NCI-H774 (cell line): ENCODE data around the gene NTMT1.
A peak's percentile ranks its signal among the peaks of the same experiment; 100 is the strongest.

Experiments
- DNase-seq: peaks from one replicate; lab custom pipeline; 2025; lab: John Stamatoyannopoulos, UW

The NTMT1 gene

GRCh38 chr9:129597355-129598088, 28.4 kb upstream of the NTMT1 start:
- DNase-seq, result no peak

- DNase-seq, result no peak
Observed at GRCh38 chr9:129598089-129598596, 27.8 kb upstream of the NTMT1 start.

DNA sequence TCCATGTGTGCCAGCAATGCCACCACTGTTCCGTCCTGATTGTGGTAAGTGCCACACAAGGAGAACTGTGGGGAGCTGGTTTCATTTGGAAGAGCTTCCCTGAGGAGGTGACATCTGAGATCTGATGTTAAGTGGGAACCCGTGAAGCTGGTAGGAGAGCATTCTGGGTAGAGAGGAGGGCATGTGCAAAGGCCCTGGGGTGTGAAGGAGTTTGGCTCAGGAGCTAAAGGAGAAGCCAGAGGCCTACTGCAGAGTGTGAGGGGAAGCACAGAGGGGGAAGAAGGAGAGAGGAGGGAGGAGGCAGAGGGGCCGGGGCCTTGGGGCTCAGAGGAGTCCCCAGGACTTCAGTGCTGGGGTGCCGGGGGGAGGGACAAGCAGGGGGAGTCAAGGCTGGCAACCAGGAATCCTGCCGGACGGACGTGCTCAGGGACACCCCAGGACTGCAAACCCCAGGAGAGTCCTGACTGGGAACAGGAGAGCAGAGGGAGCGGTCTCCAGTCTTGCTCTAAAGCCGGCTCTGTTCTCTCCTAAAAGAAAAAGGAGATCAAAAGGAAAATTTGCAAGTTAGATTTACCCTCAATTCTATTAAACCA, 24.8 kb upstream of the NTMT1 start:
- DNase-seq, result no peak

DNA sequence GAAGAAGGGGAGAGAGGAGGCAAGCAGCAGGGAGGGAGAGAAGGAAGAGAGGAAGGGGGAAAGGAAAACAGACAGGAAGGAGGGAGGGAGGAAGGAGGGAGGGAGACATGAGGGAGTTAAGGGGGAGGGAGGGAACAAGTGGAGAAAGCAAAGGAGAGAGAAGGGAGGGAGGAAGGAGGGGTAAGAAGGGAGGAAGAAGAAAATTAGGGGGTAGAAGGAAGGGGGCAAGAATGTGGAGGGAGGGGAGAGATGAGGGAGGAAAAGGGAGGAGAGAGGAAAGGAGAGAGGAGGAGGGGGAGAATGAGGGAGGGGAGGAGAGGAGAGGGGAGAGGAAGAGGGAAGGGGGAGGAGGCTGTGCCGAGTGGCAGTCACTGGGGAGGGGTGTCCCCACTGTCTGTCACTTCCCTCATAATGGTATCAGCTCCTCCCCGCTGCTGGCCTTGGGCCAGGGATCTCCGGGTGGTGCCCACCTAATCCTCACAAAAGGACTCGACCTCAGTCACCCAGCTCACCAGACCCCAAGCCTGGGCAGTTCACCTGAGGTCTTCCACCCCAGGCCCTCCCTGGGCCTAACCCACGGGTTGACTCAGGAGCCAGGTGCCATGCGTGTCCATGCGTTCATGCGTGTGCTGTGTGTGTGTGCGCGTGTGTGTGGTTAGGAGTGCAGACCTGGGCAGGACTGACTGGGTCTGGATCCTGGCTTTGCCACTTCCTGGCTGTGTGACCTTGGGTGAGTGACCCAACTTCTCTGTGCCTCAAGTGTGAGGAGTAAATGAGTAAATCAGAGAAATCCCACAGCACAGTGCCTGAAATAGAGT, 23.2 kb upstream of the NTMT1 start:
- DNase-seq, result no peak

DNA sequence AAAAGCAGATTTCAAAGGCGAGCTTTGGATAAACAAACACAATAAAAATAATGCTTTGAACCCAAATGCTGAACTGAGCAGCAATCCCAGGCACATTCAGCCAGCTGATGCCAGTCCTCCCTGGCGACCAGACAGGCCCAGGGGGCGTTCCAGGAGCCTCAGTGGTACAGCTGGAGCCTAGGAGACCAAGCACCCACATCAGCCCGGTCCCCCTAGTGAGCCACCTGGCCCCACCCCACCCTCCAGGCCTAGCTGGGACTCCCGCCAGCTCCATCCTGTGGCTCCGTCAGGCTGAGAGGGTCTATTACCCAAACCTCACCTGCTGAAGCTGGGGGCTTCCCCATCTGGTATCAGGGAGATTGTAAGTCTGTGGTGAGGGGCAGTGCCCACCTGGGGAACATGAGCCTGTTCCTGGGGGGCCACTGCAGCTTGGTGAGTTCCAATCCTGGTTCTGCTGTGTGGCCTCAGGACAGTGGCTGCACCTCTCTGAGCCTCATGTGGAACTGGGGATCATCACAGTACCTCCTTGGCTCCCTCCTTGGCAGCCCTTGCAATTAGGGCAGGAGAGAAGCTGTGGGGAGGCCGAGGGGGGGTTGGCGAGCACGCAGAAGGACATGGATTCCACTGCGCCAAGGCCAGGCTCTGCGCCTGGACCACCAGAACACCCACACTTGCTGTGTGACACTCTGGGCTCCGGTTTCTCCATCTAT, 21.8 kb upstream of the NTMT1 start:
- DNase-seq, result no peak

- DNase-seq, result no peak
Observed at GRCh38 chr9:129604766-129605163, 21.2 kb upstream of the NTMT1 start.

DNA sequence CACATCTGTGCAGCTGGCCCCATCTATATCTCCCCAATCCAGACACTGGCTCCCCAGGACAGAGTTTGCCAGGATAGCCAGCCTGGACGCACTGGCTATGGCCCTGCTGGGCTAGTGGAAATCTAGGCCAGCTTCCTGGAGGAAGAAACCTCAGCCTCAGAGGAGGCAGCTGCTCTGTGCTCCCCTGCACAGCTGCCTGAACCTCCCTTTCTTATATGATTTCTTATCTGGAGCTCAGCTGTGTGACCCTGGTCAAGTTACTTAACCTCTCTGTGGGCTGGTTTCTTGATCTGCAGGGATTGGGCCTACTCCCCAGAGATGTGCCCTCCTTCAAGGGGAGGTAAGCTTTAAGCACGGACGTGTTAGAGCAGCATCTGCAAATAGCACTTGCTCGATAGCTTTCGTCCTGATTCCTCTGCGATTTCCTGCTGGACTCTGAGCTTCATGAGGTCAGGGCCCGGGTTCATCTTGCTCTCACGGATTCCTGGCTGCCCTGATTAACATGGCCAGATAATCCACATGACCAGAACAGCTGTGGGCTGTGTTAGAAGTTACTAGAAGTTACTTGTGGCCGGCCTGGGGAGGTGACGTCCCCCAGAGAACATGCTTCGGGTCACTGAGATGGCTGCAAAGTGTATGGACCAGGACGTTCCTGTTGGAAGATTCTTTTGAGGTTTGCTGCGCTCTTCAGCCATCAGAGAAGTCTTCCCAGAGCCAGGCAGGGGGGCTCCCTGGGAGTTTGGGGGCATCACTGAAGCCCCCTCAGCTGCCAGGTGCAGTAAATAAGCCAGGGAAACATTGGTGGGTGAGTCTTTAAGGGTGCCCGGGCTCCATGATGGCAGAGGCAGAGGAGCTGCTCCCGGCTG, 19.6 kb upstream of the NTMT1 start:
- DNase-seq, result no peak

- DNase-seq, result no peak
Observed at GRCh38 chr9:129607027-129607387, 19.0 kb upstream of the NTMT1 start.

GRCh38 chr9:129608561-129609481, 17.1 kb upstream of the NTMT1 start:
- DNase-seq, result no peak

- no peak for DNase-seq
Observed at GRCh38 chr9:129609486-129610212, 16.3 kb upstream of the NTMT1 start.

GRCh38 chr9:129610213-129610472, 15.8 kb upstream of the NTMT1 start:
- no peak for DNase-seq

GRCh38 chr9:129610473-129611306, 15.3 kb upstream of the NTMT1 start:
- DNase-seq, result peak; percentile 45

- DNase-seq, result no peak
Observed at GRCh38 chr9:129611307-129611800, 14.6 kb upstream of the NTMT1 start.

- DNase-seq, result no peak
Observed at GRCh38 chr9:129612123-129612522, 13.8 kb upstream of the NTMT1 start.

- DNase-seq, result no peak
Observed at GRCh38 chr9:129612815-129613519, 13.0 kb upstream of the NTMT1 start.

GRCh38 chr9:129613520-129614175, 12.3 kb upstream of the NTMT1 start:
- DNase-seq, result no peak

GRCh38 chr9:129614932-129615331, 11.0 kb upstream of the NTMT1 start:
- DNase-seq, result no peak
